Cardiac fibroblast (primary cell): Measurements from ENCODE around the gene TBC1D3B.
A peak's percentile ranks its signal among the peaks of the same experiment; 100 is the strongest.

Experiments used
- DNase-seq, 2 donors: peaks; one replicate each; pipeline versions ENCODE4 v3.0.0 to v3.0.0-alpha.2; 2010; ENCODE audit warnings: low read depth in 2 of 2
- H3K4me3 ChIP-seq, 2 donors: replicated peaks in 1 of 2; 1 replicate in 1 of 2; 2 replicates in 1 of 2; pipeline ENCODE4 v1.5.1; 2011; ENCODE audit warnings: low read depth in 2 of 2, low read length in 2 of 2, mild to moderate bottlenecking in 2 of 2, moderate library complexity in 1 of 2
- CTCF ChIP-seq: IDR thresholded peaks from one replicate; pipeline ENCODE4 v1.5.1; 2011; ENCODE audit warnings: low read depth, mild to moderate bottlenecking, low read length, inconsistent platforms

TBC1D3B gene

DNA sequence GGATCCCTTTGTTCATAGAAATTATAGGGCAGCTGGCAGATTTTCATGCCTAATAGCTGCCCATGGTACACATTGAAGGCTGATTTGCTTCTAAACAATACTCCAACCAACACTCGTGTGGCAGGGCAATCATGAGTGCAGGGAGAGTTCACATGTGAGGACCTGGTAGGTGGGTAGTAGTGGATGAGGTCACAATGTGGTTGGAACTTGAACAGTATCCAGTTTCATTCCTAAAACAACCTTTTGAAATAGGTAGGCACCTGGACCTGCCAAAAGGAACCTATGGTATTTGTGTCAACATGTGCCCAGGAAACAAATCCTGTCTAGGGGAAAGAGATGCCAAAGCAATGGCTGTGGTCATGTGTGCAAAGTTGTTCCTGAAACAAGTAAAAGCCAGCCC, 40.0 kb downstream of the TBC1D3B start:
- no peak overlapping the region for H3K4me3 ChIP-seq
- no peak for TF ChIP-seq CTCF
- DNase-seq, result no peak

- no peak for DNase-seq
- TF ChIP-seq CTCF, result no peak
- no peak overlapping the region for H3K4me3 ChIP-seq
Measured at GRCh38 chr17:36136036-36136435, 40.4 kb downstream of the TBC1D3B start.

GRCh38 chr17:36135465-36135864, 41.0 kb downstream of the TBC1D3B start:
- no peak for TF ChIP-seq CTCF
- no peak overlapping the region for H3K4me3 ChIP-seq
- DNase-seq, result no peak

DNA sequence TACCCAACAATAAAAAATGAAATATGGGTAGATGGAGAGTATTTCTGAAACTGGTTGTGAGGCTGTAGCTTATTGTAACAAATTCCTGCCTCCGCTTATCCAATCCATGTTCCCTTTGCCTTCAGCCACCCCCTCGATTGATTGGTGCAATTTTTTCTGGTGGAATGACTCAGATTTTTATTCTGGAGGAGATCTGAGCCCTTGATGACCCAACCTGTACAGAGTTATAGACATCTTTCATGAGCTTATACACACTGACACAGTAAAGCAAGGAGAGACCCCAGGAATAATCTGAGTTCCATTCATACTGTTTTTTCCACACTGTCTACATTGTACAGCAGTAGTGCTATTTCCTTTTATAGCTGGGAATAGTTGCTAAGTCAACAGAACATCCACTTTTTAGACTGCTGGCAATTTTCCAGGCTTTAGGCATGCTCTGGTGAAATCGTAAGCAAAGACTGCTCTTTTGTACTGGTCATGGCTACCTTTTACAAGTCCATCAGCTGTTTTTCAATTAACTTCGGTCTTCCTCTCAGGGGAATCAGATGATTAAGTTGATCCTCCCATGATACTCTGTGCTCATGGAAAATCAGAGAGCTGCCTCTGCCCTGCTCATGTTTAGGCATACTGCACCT, 42.7 kb downstream of the TBC1D3B start:
- peak; percentile 20 to 52 for DNase-seq
- no peak overlapping the region for H3K4me3 ChIP-seq
- TF ChIP-seq CTCF, result no peak

DNA sequence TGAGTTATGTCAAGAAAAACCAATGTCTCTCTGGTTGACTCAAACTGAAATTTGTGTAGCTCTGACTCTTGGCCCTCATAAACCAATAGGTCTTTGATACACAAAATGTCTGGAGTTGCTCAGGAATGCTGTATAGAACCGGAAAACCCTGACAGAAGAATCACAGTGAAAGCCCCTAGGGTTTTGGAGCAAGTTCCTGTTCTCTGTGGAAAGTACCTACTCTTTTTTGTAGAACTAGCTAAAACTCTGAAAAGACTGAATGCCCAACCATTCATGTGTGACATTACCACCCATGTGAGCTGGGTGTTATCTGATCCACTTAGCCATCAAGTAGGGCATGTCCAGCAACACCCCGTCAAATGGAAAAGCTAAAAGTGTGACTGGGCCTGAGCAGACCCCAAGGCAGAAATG, 44.0 kb downstream of the TBC1D3B start:
- no peak for TF ChIP-seq CTCF
- no peak overlapping the region for H3K4me3 ChIP-seq
- DNase-seq, result no peak

DNA sequence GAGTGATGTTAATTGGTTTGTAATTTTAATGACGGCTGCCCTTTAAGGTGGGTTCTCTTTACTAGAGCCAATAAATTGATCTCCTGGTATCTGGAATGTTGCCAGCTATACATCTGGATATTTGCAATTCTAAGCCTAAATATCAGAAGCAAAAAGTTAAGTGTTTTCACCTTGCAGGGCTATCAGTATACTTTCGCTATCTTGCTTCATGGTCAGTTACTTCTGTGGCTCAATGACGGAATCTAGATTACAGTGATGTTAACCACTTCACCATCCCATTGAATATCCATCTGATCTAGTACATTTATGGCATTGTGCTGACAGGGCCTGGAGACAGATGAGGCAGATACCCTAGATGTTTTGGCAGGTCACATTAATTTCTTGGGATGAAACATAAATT, 44.5 kb downstream of the TBC1D3B start:
- no peak for DNase-seq
- no peak overlapping the region for H3K4me3 ChIP-seq

More for the DNA sequence above, 44.5 kb downstream of the TBC1D3B start:
- TF ChIP-seq CTCF, result no peak
